ENCODE data around the gene RGS3. TPM values are rescaled to one million over a fixed set of nuclear protein-coding genes. Genes with fewer than 3 reads are reported as not detected.

The RGS3 gene
- total RNA-seq, 1 donor from 2014 or later = 15.0 TPM

GRCh38 chr9:113525831-113526230 lies 62.3 kb downstream of the RGS3 start:
- no peak for ATAC-seq (ENCODE audit: low read depth)
- no peak overlapping the region for H3K27ac Mint-ChIP-seq
- no peaks in the 10 kb centered on the region for H3K36me3 Mint-ChIP-seq (ENCODE audit: low read depth)
- ChIA-PET CTCF (interaction anchor here (1.6 kb wide), 1 partner anchor 56 kb away, joined by 3 read pairs; no protein-coding TSS in a partner anchor), POLR2A (interaction anchor here (1.3 kb wide), 1 partner anchor 115 kb away, joined by 3 read pairs; the partner anchor contains the start of genes C9orf43 and POLE3)
- H3K9me3 Mint-ChIP-seq = no peaks in the 10 kb centered on the region
- TF ChIP-seq CTCF (IDR thresholded peaks at IDR 0.05) = no peak
- intact Hi-C loops (cut with micrococcal nuclease) = no loop called here
- no peak for DNase-seq
- H3K4me3 Mint-ChIP-seq = no peak overlapping the region
- H3K4me1 Mint-ChIP-seq = peaks cover 26% of the 10 kb centered on the region
- no peaks in the 10 kb centered on the region for H3K27me3 Mint-ChIP-seq

- DNase-seq = no peak
- no peaks in the 10 kb centered on the region for H3K36me3 Mint-ChIP-seq (ENCODE audit: low read depth)
- H3K4me3 Mint-ChIP-seq = no peak overlapping the region
Measured at GRCh38 chr9:113526231-113526746, 62.8 kb downstream of the RGS3 start.

GRCh38 chr9:113526841-113527240 lies 63.3 kb downstream of the RGS3 start:
- H3K4me1 Mint-ChIP-seq = peaks cover 26% of the 10 kb centered on the region

More at GRCh38 chr9:113526231-113526746, 62.8 kb downstream of the RGS3 start:
- Mint-ChIP-seq H3K9me3 (no peaks in the 10 kb centered on the region), H3K4me1 (peaks cover 26% of the 10 kb centered on the region), H3K27me3 (no peaks in the 10 kb centered on the region), H3K27ac (no peak overlapping the region)
- TF ChIP-seq CTCF (IDR thresholded peaks at IDR 0.05) = no peak
- intact Hi-C loops (cut with micrococcal nuclease) = no loop called here
- ChIA-PET POLR2A (no interaction called here), CTCF (no interaction called here)
- no peak for ATAC-seq (ENCODE audit: low read depth)

GRCh38 chr9:113528088-113528487 lies 64.6 kb downstream of the RGS3 start:
- ATAC-seq (ENCODE audit: low read depth) (no peak), DNase-seq (no peak)
- H3K9me3 Mint-ChIP-seq = no peaks in the 10 kb centered on the region
- intact Hi-C loops (cut with micrococcal nuclease) = no loop called here
- H3K4me3 Mint-ChIP-seq = no peak overlapping the region
- no peak overlapping the region for H3K27ac Mint-ChIP-seq
- ChIA-PET POLR2A (no interaction called here), CTCF (interaction anchor here (0.5 kb wide), 1 partner anchor 38 kb away, joined by 3 read pairs; no protein-coding TSS in a partner anchor)
- H3K36me3 Mint-ChIP-seq (ENCODE audit: low read depth) = no peaks in the 10 kb centered on the region
- H3K4me1 Mint-ChIP-seq = peaks cover 15% of the 10 kb centered on the region
- TF ChIP-seq CTCF (IDR thresholded peaks at IDR 0.05) = no peak
- no peaks in the 10 kb centered on the region for H3K27me3 Mint-ChIP-seq

More at GRCh38 chr9:113526841-113527240, 63.3 kb downstream of the RGS3 start:
- intact Hi-C loops (cut with micrococcal nuclease) = no loop called here
- H3K27me3 Mint-ChIP-seq = no peaks in the 10 kb centered on the region
- ATAC-seq (ENCODE audit: low read depth) (no peak), DNase-seq (no peak)
- no peak overlapping the region for H3K27ac Mint-ChIP-seq
- ChIA-PET CTCF (no interaction called here), POLR2A (no interaction called here)
- H3K9me3 Mint-ChIP-seq = no peaks in the 10 kb centered on the region
- H3K36me3 Mint-ChIP-seq (ENCODE audit: low read depth) = no peaks in the 10 kb centered on the region
- no peak overlapping the region for H3K4me3 Mint-ChIP-seq
- TF ChIP-seq CTCF (IDR thresholded peaks at IDR 0.05) = no peak

GRCh38 chr9:113528811-113529210 lies 65.3 kb downstream of the RGS3 start:
- no peak for TF ChIP-seq CTCF (IDR thresholded peaks at IDR 0.05)
- ChIA-PET POLR2A (no interaction called here), CTCF (no interaction called here)
- ATAC-seq (ENCODE audit: low read depth) (no peak), DNase-seq (no peak)
- no peaks in the 10 kb centered on the region for H3K36me3 Mint-ChIP-seq (ENCODE audit: low read depth)
- no peaks in the 10 kb centered on the region for H3K27me3 Mint-ChIP-seq
- intact Hi-C loops (cut with micrococcal nuclease) = no loop called here
- peaks cover 7% of the 10 kb centered on the region for H3K4me1 Mint-ChIP-seq
- no peaks in the 10 kb centered on the region for H3K9me3 Mint-ChIP-seq
- no peak overlapping the region for H3K27ac Mint-ChIP-seq
- H3K4me3 Mint-ChIP-seq = no peak overlapping the region

Measured in activated B cell treated with CpG ODN at 0.5 μM for 24 hours (primary cell).